Activated T-cell treated with anti-CD3 and anti-CD28 coated beads for 48 hours (primary cell): ENCODE measurements around the gene ST7.

ENCODE experiments used
- DNase-seq: peaks from one replicate; pipeline ENCODE4 v3.0.0-alpha.2; 2020; ENCODE audit warnings: low read depth

The ST7 gene

GRCh38 chr7:117193564-117193963, 240.3 kb downstream of the ST7 start:
- DNase-seq, result no peak

- DNase-seq, result no peak
Measured at GRCh38 chr7:117194445-117194844, 241.1 kb downstream of the ST7 start.

- DNase-seq, result no peak
Measured at GRCh38 chr7:117195361-117196029, 242.2 kb downstream of the ST7 start.

GRCh38 chr7:117200132-117200531, 246.8 kb downstream of the ST7 start:
- DNase-seq, result no peak

- no peak for DNase-seq
Measured at GRCh38 chr7:117200786-117201458, 247.6 kb downstream of the ST7 start.

- no peak for DNase-seq
Measured at GRCh38 chr7:117202511-117202910, 249.2 kb downstream of the ST7 start.

GRCh38 chr7:117203205-117203604, 249.9 kb downstream of the ST7 start:
- DNase-seq, result no peak

GRCh38 chr7:117205873-117206272, 252.6 kb downstream of the ST7 start:
- DNase-seq, result no peak

GRCh38 chr7:117208257-117208656, 255.0 kb downstream of the ST7 start:
- no peak for DNase-seq

GRCh38 chr7:117210397-117210796, 257.1 kb downstream of the ST7 start:
- DNase-seq, result no peak

GRCh38 chr7:117210908-117211307, 257.6 kb downstream of the ST7 start:
- no peak for DNase-seq

- no peak for DNase-seq
Measured at GRCh38 chr7:117211614-117212013, 258.3 kb downstream of the ST7 start.

GRCh38 chr7:117212969-117213877, 259.9 kb downstream of the ST7 start:
- DNase-seq, result peak; percentile 39

GRCh38 chr7:117216010-117216409, 262.7 kb downstream of the ST7 start:
- no peak for DNase-seq

GRCh38 chr7:117216436-117217069, 263.3 kb downstream of the ST7 start:
- DNase-seq, result no peak

GRCh38 chr7:117217106-117218035, 264.1 kb downstream of the ST7 start:
- no peak for DNase-seq

GRCh38 chr7:117218700-117219099, 265.4 kb downstream of the ST7 start:
- DNase-seq, result no peak

GRCh38 chr7:117219485-117219884, 266.2 kb downstream of the ST7 start:
- no peak for DNase-seq

GRCh38 chr7:117220836-117221235, 267.5 kb downstream of the ST7 start:
- DNase-seq, result no peak

- DNase-seq, result no peak
Measured at GRCh38 chr7:117225536-117225935, 272.2 kb downstream of the ST7 start.

GRCh38 chr7:117227091-117227490, 273.8 kb downstream of the ST7 start:
- no peak for DNase-seq
